SHP77 treated with DMSO at 0.1 percent for 48 hours (cell line): ENCODE results near the gene FYTTD1.

Source experiments
- DNase-seq: peaks from one replicate; lab custom pipeline; 2025; lab: John Stamatoyannopoulos, UW

The FYTTD1 gene

DNA sequence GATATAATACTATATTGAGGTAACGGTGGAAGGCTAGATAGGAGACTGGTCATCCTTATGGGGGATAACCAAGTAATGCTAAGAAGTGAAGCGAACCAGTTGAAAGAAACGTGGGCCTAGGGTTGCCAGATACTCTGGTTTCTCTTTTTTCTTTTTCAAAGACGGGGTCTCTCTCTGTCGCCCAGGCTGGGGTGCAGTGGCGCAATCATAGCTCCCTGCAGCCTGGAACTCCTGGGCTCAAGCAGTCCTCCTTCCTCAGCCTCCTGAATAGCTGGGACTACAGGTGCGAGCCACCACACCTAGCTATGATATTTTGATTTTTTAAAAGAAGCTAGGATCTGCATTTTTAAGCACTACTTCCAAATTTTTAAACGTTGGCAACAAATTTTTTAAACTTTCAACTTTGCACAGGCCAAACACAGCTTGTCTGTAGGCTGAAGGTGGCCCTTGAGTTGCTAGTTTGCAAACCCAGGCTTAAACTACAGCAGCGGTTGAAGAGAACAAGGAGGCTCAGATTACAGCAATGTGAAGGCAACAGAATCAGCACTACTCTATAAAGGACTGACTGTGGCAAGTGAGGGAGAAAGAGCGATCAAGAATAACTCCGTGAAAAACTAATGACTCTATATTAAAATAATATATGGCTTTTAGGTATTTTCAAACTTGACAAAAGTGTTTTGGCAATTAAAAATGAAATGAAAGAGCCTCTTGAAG lies 11.8 kb upstream of the FYTTD1 start:
- DNase-seq = no peak

- no peak for DNase-seq
Measured at GRCh38 chr3:197742787-197743186, 6.9 kb upstream of the FYTTD1 start.

DNA sequence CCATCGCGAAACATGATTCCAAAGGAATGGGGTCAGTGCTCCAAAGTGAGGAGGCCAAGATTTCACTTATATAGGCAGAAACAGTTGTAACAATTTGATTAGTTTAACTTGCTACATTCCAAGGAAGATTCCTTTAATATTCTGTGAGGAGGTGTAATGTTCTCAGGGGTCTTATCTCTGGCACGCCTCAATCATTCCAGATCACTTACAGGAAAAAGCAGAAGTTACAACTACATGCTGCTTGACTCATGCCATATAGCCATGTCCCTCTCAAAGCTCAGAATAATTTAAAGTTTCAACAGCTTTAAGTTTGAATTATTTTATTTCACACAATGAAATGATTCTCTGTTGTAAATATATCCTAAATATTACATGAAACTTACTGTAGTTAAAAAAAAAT lies 3.5 kb upstream of the FYTTD1 start:
- DNase-seq = no peak

DNA sequence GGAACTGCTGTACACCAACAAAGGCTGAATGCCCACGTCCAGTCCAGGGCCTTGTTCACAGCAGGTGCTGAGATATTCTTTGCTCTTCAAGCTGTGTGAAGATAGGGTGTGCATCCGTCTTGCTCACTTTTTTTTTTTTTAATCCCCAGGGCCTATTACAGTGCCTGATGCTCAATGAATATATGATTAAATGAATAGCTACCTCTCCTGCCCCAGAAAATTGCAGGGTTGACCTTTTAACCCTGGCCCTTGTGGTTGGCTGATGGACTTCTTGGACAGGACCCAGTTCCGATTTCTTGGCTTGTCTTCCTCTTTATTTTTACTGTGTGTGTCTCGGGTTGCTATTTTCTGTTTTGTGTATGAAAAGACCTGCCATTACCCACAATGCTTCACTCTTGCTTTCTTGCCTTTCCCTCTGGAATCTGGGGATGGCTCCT lies 2.9 kb upstream of the FYTTD1 start:
- DNase-seq = no peak

DNA sequence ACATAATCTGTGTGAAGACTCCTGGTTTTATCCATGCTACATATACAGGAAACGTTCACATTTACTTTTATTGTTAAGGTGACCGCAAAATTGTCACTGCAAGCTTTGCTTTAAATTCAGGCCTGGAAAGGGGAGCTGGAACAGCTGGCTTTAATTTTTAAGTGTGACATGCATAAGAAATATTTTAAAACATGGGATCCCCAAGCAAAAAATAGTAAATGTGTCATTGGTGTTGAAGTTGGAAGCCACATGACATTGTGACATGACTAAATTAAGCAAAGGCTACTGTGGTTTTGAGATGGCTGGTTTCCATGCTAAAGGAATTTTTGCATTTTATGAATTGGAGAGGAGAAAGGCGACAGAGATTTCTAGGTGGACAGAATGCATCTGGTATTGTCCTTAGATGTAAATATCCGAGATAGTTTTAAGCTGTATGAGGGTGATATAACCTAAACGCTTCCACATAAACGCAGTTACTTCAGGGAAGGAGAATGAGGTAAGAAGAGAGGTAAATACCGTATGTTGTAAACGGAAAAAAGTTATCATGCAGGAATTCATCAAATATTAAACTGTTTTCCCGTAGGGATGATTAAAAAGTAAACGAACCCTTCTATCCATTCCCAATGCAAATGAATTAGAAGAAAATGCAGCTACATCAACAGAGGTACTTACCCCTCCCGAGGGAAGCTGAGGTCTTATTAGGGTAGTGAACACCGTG lies 927 bp upstream of the FYTTD1 start:
- DNase-seq = no peak

DNA sequence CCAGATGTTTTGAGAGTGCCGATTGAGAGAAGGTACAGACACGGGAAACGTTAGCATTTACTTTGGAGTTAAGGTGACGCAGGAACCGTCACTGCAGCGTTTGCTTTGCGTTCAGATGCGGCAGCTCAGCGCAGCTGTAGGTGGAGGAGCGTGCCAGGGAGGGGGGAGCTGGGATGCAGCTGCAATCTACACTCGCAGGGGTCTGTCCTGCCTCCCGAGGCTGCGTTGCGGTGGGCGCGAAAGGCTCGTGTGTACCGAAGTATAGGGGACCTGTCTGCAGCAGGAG lies 425 bp upstream of the FYTTD1 start:
- peak; percentile 37 for DNase-seq

- DNase-seq = no peak
Measured at GRCh38 chr3:197750396-197750831, 731 bp downstream of the FYTTD1 start.

DNA sequence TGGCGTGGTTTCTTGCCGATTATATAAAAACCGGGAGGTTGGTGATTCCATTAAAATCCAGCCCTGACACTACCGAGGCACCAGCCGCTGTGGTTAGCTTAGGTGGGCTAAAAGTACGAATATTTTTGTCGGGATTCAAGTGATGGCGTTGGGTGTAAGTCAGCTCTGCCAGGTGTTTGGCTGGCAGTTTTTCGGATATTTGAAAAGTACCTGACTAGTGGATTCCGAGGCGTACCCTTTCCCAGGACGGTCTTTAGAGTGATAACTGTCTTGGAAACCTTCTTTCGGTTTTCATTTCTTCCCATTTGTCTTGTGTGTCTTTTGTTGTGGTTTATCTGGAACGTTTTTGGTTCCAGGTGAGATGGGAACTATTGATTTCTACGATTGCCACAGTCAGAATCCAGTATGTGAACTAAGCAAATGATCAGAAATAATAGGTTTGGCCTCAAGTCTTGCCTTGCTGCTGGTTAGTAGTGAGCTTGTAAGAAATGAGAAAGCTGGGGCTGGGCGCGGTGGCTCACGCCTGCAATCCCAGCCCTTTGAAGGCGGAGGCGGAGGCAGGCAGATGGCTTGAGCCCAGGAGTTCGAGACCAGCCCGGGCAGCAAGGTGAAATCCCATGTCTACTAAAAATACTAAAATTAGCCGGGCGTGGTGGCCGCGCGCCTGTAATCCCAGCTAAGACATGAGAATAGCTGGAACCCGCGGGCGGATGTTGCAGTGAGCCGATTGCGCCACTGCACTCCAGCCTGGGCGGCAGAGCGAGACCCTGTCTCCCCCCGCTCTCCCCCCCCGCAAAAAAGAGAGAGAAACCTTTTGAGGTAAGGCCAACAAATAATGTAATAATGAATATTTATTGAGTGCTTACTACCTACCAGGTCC lies 1.4 kb downstream of the FYTTD1 start:
- no peak for DNase-seq

- DNase-seq = no peak
Measured at GRCh38 chr3:197752107-197752506, 2.4 kb downstream of the FYTTD1 start.

GRCh38 chr3:197753263-197753662 lies 3.6 kb downstream of the FYTTD1 start:
- no peak for DNase-seq

DNA sequence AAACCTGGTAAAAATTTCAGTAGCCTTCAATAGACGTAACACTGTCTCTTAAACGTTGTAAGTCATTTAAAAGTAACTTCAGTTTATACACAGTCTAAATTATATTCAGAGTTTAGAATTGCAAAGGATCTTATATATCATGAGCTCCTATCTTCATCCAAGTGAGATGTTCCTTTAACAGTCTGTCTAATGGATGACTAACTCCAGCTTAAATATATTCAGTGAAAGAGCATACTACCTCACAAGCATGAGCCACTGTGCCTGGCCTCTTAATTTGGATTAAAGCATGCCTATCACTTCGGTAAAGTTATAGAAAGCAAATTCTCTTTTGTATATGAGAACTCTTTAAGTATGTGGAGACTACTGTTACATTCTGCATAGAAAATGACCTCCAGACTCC lies 7.0 kb downstream of the FYTTD1 start:
- DNase-seq = no peak

GRCh38 chr3:197758512-197758911 lies 8.8 kb downstream of the FYTTD1 start:
- no peak for DNase-seq

GRCh38 chr3:197761784-197762183 lies 12.1 kb downstream of the FYTTD1 start:
- no peak for DNase-seq

GRCh38 chr3:197775317-197775716 lies 25.6 kb downstream of the FYTTD1 start:
- no peak for DNase-seq

- DNase-seq = no peak
Measured at GRCh38 chr3:197782230-197782629, 32.5 kb downstream of the FYTTD1 start.

DNA sequence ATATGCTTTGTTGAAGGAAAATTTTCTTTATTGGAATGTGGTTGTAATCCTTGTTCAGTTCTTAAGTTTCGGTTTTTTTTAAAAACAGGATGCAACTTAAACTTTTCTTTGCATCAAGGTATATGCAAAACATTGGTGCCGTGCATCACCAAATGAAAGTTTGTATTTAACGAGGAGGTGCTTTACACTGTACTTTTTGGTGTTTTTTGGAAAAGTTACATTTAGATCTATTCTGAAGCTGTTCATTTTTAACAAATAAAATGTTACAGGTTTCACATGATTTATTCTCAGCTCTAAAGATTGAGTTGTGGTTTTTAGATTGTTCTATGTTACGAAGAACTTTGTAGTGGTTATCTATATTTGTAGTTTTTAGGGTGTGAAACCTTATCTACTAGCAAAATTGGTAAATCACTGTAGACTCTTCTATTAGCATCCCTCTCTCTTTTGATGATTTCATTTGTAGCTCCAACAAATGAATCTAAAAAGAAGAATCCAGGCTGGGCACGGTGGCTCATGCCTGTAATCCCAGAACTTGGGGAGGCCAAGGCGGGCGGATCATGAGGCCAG lies 34.4 kb downstream of the FYTTD1 start:
- DNase-seq = no peak

GRCh38 chr3:197787412-197787811 lies 37.7 kb downstream of the FYTTD1 start:
- no peak for DNase-seq

- DNase-seq = no peak
Measured at GRCh38 chr3:197789309-197789708, 39.6 kb downstream of the FYTTD1 start.

DNA sequence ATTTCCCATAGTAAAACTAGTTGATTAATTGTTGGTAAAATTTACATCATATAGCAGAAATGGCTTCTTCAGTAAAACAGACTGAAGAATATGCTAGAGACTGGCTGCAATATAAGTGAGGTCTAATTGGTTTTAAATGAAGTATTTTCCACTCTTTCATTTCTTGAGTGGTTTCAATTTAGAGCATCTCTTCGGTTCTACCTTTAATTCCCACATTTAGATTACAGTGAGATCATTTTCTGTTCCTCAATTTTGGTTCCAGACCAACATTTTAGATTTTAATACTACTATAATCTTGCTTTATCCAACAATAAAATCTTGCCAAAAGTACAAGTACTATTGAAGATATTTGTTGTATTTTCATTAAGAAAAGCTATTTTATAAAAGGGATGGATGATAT lies 40.4 kb downstream of the FYTTD1 start:
- DNase-seq = no peak

DNA sequence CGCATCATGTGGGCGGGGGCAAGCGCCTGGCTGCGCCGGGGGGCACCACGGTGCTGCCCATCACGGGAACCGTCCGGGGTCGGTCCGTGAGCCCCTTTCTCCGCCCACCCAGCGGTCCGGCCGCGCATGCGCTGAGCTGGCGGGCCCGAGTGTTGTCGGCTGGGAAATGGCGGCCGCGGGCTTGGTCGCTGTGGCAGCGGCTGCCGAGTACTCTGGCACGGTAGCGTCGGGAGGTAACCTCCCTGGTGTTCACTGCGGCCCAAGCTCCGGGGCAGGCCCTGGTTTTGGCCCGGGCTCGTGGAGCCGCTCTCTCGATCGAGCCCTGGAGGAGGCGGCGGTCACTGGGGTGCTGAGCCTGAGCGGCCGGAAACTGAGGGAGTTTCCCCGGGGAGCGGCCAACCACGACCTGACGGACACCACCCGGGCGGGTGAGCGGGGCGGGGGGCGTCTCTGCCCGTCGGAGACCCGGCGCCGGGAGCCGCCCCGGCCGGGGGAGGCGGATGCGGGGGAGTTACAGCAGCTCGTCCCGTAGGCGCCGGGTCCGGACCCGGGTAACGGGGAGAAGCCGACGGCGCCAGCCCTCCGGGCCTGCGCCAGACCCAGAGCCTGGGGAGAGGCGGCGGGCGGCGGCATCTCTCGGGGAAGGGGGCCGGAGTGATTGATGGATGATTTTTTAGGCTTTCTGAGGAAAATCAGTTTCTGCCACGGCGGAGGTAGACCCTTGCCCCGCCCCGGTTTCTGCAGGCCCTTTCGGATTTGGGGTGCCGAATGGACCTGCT lies 41.6 kb downstream of the FYTTD1 start, which contains the start of gene LRCH3:
Gene LRCH3 (plus strand): TSS at position 142 of the 779 bp plus-strand sequence. CDS start 25 bp downstream, at position 167.
- peak; percentile 32 for DNase-seq

DNA sequence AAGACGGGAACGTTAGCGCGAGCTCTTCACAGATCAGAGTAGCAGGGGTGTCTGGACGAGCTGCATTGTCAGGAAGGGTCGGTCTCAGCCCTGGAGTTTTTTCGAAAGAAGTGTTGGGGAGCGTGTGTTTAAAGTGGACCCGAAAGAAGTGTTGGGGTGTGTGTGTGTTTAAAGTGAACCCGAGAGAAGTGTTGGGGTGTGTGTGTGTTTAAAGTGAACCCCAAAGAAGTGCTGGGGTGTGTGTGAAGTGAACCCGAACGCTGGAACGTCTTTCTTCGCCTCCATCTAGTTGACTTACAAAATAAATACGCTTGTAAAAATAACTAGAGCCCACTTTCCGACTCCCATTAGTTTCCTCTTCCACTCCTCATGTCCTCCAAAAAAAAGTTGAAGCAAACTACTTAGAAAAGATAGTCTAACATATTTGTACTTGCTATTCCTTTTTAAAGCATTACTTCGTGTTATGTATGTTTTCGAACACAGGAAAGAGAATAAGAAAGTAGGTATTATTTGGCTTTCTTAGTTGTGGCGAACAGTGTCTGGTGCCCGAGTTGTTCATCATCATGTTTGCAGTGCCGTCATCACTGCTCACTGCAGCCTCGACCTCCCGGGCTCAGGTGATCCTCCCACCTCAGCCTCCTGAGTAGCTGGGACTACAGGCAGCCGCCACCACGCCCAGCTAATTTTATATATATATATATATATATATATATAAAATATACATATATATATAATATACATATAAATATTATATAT lies 42.4 kb downstream of the FYTTD1 start:
- DNase-seq = no peak
